ENCODE data around the gene CCDC183.
A peak's percentile ranks its signal among the peaks of the same experiment; 100 is the strongest.
"Not testable (repeated sequence)": the region's sequence is repeated elsewhere in the genome, so short reads cannot be mapped to it uniquely, and the experiment has no call there.

Gene CCDC183

DNA sequence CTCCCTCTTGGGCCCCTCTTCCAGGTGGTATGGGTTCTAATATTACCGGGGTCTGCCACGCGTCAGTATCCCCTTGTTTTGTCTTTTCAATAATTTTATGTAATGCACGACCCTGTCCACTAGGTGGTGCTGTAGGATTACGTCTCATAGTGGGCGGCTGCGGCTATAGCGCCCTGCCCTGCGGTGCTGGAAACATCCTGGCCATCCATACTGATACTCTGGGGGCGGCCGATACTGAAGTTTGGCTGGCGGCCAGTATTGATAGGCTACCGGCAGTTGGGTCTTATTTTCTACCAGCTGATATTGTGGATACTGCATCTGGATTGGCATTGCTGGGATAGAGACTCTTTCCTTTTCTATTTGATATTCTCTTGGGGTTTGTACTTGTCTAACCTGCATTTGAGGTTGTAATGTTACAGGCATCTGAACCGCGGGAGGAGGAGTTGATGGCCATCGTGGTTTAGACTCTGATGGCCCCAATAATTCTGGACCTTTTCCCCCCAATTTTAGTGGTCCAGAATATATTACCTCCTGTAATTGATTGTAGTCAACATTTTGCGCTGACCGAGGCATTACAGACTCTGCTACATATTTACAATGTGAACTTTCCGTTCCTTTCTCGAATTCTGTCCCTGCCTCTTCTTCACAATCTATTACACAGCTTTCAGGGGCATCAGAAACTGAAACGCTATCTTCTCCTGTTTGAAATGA, 8.3 kb upstream of the CCDC183 start:
- no peak overlapping the region for H3K4me3 ChIP-seq (ENCODE audit: low read length)
- no peak for TF ChIP-seq ZNF274 (IDR thresholded peaks at IDR 0.05; ENCODE audit: low read depth, low read length)

- H3K4me3 ChIP-seq (ENCODE audit: low read length), result not testable (repeated sequence)
Observed at GRCh38 chr9:136788644-136789522, 7.3 kb upstream of the CCDC183 start.

DNA sequence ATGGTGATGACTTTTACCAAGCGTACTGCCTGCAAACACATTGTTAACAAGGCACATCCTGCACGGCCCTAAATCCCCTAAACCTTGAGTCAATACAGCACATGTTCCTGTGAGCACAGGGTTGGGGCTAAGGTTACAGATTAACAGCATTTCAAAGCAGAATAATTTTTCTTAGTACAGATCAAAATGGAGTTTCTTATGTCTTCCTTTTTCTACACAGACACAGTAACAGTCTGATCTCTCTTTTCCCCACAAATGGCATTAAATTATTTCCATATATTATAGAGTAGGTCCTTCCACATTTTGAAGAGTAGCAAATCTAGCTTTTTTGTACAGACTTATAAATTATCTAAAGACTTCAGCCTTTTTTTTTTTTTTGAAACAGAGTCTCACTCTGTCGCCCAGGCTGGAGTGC, 6.6 kb upstream of the CCDC183 start:
- TF ChIP-seq ZNF274 (IDR thresholded peaks at IDR 0.05; ENCODE audit: low read depth, low read length), result no peak
- H3K4me3 ChIP-seq (ENCODE audit: low read length), result no peak overlapping the region

GRCh38 chr9:136790640-136791515, 5.3 kb upstream of the CCDC183 start, which contains the start of gene TMEM141:
TMEM141 (plus strand) TSS chr9:136791344; CDS start chr9:136791371, 27 bp downstream.
- no peak for TF ChIP-seq ZNF274 (IDR thresholded peaks at IDR 0.05; ENCODE audit: low read depth, low read length)
- peak within 1 kb of the TSS; percentile 72 for H3K4me3 ChIP-seq (ENCODE audit: low read length)

- H3K4me3 ChIP-seq (ENCODE audit: low read length), result peak overlapping the region; percentile 72
- no peak for TF ChIP-seq ZNF274 (IDR thresholded peaks at IDR 0.05; ENCODE audit: low read depth, low read length)
Observed at GRCh38 chr9:136791516-136792276, 4.4 kb upstream of the CCDC183 start.

DNA sequence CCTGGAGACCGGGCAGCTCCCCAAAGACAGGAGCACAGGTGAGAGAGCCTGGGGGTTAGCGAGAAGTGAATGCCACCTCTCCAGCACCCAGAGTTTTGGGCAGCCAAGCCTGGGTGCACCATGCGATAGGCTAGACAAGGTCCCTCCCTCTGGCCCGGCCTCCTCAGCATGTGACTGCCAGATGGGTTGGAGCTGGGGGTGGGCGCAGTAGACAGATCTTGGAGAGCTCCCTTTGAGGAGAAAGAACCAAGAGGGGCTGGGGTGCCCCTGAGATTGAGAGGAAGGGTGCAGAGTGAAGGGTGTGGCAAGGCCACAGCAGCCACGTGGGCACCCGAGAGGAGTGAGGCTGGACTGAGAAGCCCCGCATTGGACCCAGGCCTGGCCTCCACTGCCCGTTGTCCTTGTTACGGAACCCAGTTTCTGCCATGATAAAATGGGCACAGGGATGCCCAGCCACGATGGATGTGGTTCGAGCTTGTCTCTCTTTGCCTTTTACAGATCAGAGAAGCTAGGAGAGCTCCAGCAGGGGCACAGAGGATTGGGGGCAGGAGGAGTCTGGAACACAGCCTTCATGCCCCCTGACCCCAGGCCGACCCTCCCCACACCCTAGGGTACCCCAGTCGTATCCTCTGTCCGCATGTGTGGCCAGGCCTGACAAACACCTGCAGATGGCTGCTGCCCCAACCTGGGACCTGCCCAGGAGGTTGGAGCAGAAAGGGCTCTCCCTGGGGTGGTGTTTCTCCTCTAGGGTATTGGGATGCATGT, 3.6 kb upstream of the CCDC183 start:
- H3K4me3 ChIP-seq (ENCODE audit: low read length), result no peak overlapping the region
- TF ChIP-seq ZNF274 (IDR thresholded peaks at IDR 0.05; ENCODE audit: low read depth, low read length), result no peak

DNA sequence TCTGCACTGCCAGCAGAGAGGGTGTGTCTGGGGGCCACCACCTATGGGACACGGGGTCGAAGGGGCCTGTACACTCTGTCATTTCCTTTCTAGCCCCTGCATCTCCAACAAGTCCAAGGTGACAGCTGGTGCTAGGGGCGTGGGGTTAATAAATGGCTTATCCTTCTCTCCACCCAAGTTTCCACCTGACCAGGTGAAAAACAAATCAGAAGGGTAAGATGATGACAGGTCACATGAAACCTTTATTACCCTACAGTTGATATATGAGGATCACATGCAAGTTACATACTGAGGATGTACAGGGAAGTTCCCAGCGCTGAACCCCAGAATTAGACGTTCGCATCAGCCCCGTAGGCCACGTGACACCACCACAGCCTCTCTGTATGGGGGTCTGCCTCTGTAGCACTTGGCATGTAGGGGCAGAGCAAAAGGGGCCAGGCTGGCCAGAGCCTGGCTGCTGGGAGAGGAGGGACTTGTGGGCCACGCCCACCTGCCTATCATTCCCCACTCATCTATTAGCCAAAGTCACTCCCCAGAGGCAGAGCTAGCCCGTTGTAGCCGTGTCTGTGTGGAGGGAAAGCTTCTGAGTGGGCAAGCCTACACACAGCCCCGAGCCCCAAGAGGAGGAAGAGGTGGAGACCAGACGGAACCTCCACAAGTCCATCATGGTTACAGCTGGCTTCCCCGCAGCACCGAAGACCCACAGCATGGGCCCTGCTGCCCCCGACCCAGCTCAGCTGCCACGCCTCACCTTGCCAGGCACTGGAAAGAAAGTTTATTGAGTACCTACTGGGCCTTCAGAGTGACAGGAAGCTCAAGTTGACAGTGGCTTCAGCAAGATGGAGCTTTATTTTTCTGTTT, 2.8 kb upstream of the CCDC183 start:
- no peak overlapping the region for H3K4me3 ChIP-seq (ENCODE audit: low read length)
- no peak for TF ChIP-seq ZNF274 (IDR thresholded peaks at IDR 0.05; ENCODE audit: low read depth, low read length)

DNA sequence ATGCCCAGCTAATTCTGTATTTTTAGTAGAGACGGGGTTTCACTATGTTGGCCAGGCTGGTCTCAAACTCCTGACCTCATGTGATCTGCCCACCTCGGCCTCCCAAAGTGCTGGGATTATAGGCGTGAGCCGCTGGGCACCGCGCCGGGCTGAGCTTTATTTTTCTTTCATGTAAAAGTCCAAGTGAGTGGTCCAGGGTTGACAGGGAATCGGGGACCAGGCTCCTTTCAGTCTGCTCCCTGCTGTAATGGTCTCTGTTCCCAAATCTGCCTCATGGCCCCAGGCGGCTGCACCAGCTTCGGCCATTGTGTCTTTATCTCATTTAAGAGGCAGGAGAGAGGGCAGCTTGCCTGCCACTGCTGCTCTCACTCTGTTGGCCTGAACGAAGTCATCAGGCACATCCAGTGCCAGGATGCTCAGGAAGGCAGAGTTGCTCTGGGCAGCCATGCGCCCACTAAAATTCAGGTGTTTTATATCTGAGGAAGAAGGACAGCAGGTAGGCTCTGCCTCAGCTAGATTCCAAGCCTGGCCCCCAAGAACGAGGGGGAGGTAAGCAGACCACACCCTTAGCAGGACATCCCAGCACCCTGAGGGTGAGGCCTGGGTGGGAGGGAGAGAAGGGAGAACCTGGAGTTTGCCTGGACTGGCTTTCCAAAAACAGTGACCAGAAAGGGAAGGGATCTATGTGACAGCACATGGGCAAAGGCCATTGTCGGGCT, 1.7 kb upstream of the CCDC183 start:
- TF ChIP-seq ZNF274 (IDR thresholded peaks at IDR 0.05; ENCODE audit: low read depth, low read length), result no peak
- no peak overlapping the region for H3K4me3 ChIP-seq (ENCODE audit: low read length)

DNA sequence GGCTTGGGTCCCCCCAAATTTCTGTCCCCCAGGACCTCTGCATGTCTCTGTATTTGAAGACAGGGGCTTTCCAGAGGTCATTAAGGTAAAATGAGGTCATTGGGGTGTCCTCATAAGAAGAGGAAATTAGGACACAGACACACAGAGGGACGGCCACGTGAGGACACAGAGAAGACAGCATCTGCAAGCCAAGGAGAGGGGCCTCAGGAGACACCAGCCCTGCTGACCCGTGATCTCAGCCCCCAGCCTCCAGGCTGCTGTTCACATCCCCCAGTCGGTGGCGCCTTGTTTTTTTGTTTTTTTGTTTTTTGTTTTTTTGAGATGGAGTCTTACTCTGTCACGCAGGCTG, 1.2 kb upstream of the CCDC183 start:
- TF ChIP-seq ZNF274 (IDR thresholded peaks at IDR 0.05; ENCODE audit: low read depth, low read length), result no peak

GRCh38 chr9:136796775-136797347, 723 bp downstream of the CCDC183 start:
- H3K4me3 ChIP-seq (ENCODE audit: low read length), result not testable (repeated sequence)

More for the DNA sequence above, 1.2 kb upstream of the CCDC183 start:
- H3K4me3 ChIP-seq (ENCODE audit: low read length), result no peak overlapping the region

GRCh38 chr9:136798708-136799078, 2.6 kb downstream of the CCDC183 start:
- no peak overlapping the region for H3K4me3 ChIP-seq (ENCODE audit: low read length)
- no peak for TF ChIP-seq ZNF274 (IDR thresholded peaks at IDR 0.05; ENCODE audit: low read depth, low read length)
